Purkinje cell (primary cell): Measurements from ENCODE around the gene BLOC1S5. TPM values are rescaled to one million over a fixed set of nuclear protein-coding genes. Genes with fewer than 3 reads are reported as not detected.

Experiments used
- polyA plus RNA-seq: library from polyadenylated mRNA; unstranded; fragments of >200 nt; fragmentation: Nextera tagmentation; gene quantifications from 2 replicates; pipeline ENCODE4 v1.2.1, GENCODE V29; 2014

The BLOC1S5 gene
- 2.1 and 2.7 TPM in 2 replicates for polyA plus RNA-seq

GRCh38 chr6:8063761-8064637 lies at the start of gene BLOC1S5:
BLOC1S5 (minus strand) TSS chr6:8064389; CDS start chr6:8064376, 13 bp downstream.

GRCh38 chr6:8102122-8102958 lies 38.2 kb upstream of the BLOC1S5 start, which contains the start of gene EEF1E1:
EEF1E1 (minus strand) TSS chr6:8102548; CDS start chr6:8102521, 27 bp downstream.

Other genes with a start within 250 kb of the BLOC1S5 start
- gene TXNDC5, start 153.6 kb downstream of the BLOC1S5 start, polyA plus RNA-seq, result 19.2 and 33.5 TPM in 2 replicates
- gene EEF1E1, start 38.2 kb upstream of the BLOC1S5 start, polyA plus RNA-seq, result 319 and 373 TPM in 2 replicates